ENCODE measurements around the gene CHKA.

Gene CHKA

DNA sequence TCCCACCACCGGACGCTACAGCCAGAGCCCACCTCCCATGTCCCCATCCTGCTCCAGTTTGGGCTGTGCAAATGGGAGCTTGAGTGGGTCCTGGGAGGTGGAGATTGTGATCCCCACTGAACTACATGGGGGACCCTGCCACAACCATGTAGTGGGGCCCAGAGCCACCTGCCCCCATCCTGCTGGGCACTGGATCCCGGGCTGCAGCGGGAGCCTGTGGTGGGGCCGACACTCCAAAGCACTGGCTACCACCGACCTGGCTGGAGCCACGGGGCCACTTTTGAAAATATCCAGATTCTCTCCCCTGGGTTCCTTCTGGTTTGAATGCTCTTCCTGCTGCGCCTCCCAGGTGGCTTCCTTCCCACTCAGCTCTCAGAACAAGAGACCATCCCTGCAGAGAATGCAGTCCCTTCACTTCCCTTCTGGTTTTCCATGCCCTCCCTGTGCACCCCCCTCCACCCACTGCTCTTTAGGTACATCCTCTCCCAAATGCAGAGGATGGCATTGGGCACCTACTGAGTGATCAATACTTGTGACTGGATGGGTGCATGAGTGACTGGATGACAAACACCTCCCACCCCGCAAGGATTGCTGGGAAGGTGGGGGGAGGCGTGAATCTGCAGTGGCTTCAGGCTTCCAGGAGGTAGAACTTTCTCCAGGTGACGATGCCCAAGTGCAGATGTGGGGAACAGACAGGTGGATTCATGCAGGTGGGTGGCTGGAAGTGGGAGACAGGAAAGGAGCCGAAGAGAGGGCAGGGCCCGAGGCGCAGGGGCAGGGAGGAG, 116.4 kb downstream of the CHKA start:
- Histone ChIP-seq H3K9ac (ENCODE audit: low read depth, low read length) (peak overlapping the region; percentile 13; the same call in 1 of the 2 replicates), H3K9me3 (ENCODE audit: insufficient read depth, low read length, severe bottlenecking) (no peaks in the 10 kb centered on the region), H4K20me1 (ENCODE audit: insufficient read depth, low read length) (peaks cover 5% of the 10 kb centered on the region; the same call in 1 of the 2 replicates), H3K27me3 (ENCODE audit: insufficient read depth, low read length, poor library complexity) (peaks cover 17% of the 10 kb centered on the region), H3K4me1 (ENCODE audit: insufficient read depth, low read length) (peaks cover 14% of the 10 kb centered on the region), H3K27ac (ENCODE audit: low read length) (no peak overlapping the region), H3K79me2 (ENCODE audit: insufficient read depth, low read length) (no peaks in the 10 kb centered on the region), H3K4me2 (ENCODE audit: insufficient read depth, low read length) (peak overlapping the region; percentile 53), H3K36me3 (ENCODE audit: insufficient read depth, low read length) (no peaks in the 10 kb centered on the region), H3K4me3 (ENCODE audit: low read depth in 1 of 2, low read length in 2 of 2) (peak overlapping the region in 1 of 2 experiments; percentile 40; a peak in 2 of 4 replicates), H2AFZ (ENCODE audit: low read depth, low read length) (no peak overlapping the region; the same call in 1 of the 2 replicates)
- TF ChIP-seq, protein P1, sequence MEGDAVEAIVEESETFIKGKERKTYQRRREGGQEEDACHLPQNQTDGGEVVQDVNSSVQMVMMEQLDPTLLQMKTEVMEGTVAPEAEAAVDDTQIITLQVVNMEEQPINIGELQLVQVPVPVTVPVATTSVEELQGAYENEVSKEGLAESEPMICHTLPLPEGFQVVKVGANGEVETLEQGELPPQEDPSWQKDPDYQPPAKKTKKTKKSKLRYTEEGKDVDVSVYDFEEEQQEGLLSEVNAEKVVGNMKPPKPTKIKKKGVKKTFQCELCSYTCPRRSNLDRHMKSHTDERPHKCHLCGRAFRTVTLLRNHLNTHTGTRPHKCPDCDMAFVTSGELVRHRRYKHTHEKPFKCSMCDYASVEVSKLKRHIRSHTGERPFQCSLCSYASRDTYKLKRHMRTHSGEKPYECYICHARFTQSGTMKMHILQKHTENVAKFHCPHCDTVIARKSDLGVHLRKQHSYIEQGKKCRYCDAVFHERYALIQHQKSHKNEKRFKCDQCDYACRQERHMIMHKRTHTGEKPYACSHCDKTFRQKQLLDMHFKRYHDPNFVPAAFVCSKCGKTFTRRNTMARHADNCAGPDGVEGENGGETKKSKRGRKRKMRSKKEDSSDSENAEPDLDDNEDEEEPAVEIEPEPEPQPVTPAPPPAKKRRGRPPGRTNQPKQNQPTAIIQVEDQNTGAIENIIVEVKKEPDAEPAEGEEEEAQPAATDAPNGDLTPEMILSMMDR (IDR thresholded peaks at IDR 0.05; ENCODE audit: borderline replicate concordance, extremely low read depth, low read length, poor library complexity, severe bottlenecking) = no peak
- TF ChIP-seq EZH2 (IDR thresholded peaks at IDR 0.05; ENCODE audit: borderline replicate concordance, low read depth, low read length, severe bottlenecking) = no peak
- ATAC-seq (ENCODE audit: insufficient read depth, low read depth) = no peak
- DNase-seq = no peak

DNA sequence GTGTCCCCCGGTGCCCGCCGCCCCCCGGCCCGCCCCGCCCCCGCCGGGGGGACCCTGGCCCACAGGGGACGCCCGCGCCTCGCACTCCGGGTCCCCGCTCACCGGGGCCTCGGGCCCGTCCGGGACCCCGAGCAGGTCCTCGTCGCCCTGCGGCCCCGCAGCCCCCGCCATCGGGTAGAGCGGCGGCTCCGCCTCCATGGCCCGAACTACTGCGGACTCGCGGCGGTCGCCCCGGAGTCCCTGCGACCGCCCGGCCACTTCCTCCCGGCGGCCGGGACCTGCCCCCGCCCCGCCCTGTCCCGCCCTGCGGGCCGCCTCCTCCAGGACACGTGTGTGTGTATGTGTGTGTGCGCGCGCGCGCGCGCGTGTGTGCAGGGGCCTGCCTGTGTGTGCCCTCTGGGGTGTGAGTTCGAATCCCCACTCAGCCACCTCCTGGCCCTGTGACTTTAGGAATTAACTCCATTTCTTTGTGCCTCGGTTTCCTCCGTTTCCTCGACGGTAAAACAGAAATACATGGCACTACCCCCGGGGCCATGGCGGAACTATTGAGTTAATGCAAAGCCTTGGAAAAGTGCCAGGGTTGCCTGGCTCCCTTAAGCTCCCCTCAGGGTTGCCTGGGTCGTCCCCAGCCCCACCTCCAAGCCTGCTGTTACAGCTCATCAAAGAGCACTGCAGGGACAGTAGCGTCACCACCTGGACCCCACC, 117.2 kb downstream of the CHKA start, which contains the start of gene UNC93B1:
Gene UNC93B1, minus strand, starts transcription at position 252 of the 705 bp plus-strand sequence. Its CDS starts 54 bp downstream, at position 198.
- Histone ChIP-seq H3K4me1 (ENCODE audit: insufficient read depth, low read length) (peaks cover 14% of the 10 kb centered on the region), H4K20me1 (ENCODE audit: insufficient read depth, low read length) (peaks cover 5% of the 10 kb centered on the region; the same call in 1 of the 2 replicates), H2AFZ (ENCODE audit: low read depth, low read length) (no peak within 1 kb of the TSS; the same call in 1 of the 2 replicates), H3K9me3 (ENCODE audit: insufficient read depth, low read length, severe bottlenecking) (no peaks in the 10 kb centered on the region), H3K79me2 (ENCODE audit: insufficient read depth, low read length) (no peaks in the 10 kb centered on the region), H3K27me3 (ENCODE audit: insufficient read depth, low read length, poor library complexity) (peaks cover 17% of the 10 kb centered on the region), H3K9ac (ENCODE audit: low read depth, low read length) (peak within 1 kb of the TSS; percentile 13; the same call in 1 of the 2 replicates), H3K27ac (ENCODE audit: low read length) (no peak within 1 kb of the TSS), H3K36me3 (ENCODE audit: insufficient read depth, low read length) (no peaks in the 10 kb centered on the region), H3K4me3 (ENCODE audit: low read depth in 1 of 2, low read length in 2 of 2) (peak within 1 kb of the TSS in 1 of 2 experiments; percentile 40; a peak in 2 of 4 replicates), H3K4me2 (ENCODE audit: insufficient read depth, low read length) (peak within 1 kb of the TSS; percentile 53)
- DNase-seq (peak; percentile 55), ATAC-seq (ENCODE audit: insufficient read depth, low read depth) (peak; percentile 77)
- TF ChIP-seq EZH2 (IDR thresholded peaks at IDR 0.05; ENCODE audit: borderline replicate concordance, low read depth, low read length, severe bottlenecking) = no peak
- TF ChIP-seq, protein P1 (IDR thresholded peaks at IDR 0.05; ENCODE audit: borderline replicate concordance, extremely low read depth, low read length, poor library complexity, severe bottlenecking) = no peak

DNA sequence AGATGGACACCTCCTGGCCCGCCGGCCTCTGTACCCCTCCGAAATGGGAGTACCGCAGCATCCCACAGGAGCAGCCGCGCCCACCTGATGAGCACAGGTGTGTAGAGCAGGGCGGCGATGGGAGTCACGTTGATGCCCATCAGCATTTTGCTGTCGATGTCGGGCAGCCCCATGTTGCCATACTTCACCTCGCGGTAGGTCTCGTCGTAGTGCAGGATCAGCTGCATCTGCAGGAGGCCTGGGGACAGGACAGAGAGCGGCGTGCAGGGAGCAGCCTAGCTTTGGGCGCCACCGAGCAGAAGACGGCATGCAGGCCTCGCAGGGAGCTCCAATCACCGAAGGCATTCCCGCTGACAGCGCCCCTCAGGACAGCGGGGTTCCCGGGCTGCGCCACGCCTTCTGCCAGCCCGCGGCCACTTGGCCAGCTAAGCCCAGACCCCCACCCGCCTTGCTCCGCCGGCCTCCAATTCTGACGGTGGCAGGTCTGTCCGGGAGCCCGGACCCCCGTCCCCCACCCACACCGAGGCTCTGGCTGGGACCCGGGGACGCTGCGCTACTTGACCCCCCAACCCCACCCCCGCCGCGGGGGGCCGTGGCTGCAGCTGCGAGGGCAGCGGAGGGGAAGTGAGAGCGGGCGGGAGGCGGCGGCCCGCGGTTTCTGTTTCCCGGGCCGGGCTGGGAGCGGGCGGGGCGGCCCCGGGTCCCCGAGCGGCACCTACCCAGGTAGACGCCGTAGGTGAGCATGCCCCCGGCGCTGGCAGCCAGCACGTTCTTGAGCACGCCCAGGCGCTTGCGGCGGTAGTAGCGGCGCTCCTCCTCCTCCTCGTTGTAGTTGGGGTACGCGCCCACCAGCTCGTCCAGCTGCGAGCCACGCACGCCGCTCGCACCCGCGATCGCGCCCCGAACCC, 118.0 kb downstream of the CHKA start:
- peak; percentile 23; the same call in 1 of the 3 replicates for ATAC-seq (ENCODE audit: insufficient read depth, low read depth)
- Histone ChIP-seq H3K27ac (ENCODE audit: low read length) (no peak overlapping the region), H3K4me1 (ENCODE audit: insufficient read depth, low read length) (peaks cover 14% of the 10 kb centered on the region), H3K79me2 (ENCODE audit: insufficient read depth, low read length) (no peaks in the 10 kb centered on the region), H4K20me1 (ENCODE audit: insufficient read depth, low read length) (peaks cover 5% of the 10 kb centered on the region; the same call in 1 of the 2 replicates), H3K36me3 (ENCODE audit: insufficient read depth, low read length) (no peaks in the 10 kb centered on the region), H3K4me2 (ENCODE audit: insufficient read depth, low read length) (no peak overlapping the region), H2AFZ (ENCODE audit: low read depth, low read length) (no peak overlapping the region), H3K4me3 (ENCODE audit: low read depth in 1 of 2, low read length in 2 of 2) (no peak overlapping the region), H3K9ac (ENCODE audit: low read depth, low read length) (no peak overlapping the region), H3K9me3 (ENCODE audit: insufficient read depth, low read length, severe bottlenecking) (no peaks in the 10 kb centered on the region), H3K27me3 (ENCODE audit: insufficient read depth, low read length, poor library complexity) (peaks cover 17% of the 10 kb centered on the region)
- DNase-seq = no peak
- TF ChIP-seq, protein P1 (IDR thresholded peaks at IDR 0.05; ENCODE audit: borderline replicate concordance, extremely low read depth, low read length, poor library complexity, severe bottlenecking) = no peak
- no peak for TF ChIP-seq EZH2 (IDR thresholded peaks at IDR 0.05; ENCODE audit: borderline replicate concordance, low read depth, low read length, severe bottlenecking)

Data from DND-41 (cell line).